Left ventricle myocardium inferior (tissue), 1 donor: Measurements from ENCODE around the gene LMF1. TPM values are rescaled to one million over a fixed set of nuclear protein-coding genes. Genes with fewer than 3 reads are reported as not detected.

Experiments used
- DNase-seq: peaks from one replicate; pipeline ENCODE4 v3.0.0-alpha.2; 2020
- H3K27ac ChIP-seq: fragments of 200-600 bp; replicated peaks from 2 replicates; pipeline ENCODE4 v1.8.0; 2021
- H3K27me3 ChIP-seq: fragments of 200-600 bp; 2 replicates; pipeline ENCODE4 v1.8.0; 2021; ENCODE audit warnings: low read depth
- H3K36me3 ChIP-seq: fragments of 200-600 bp; 2 replicates; pipeline ENCODE4 v1.8.0; 2021
- H3K4me1 ChIP-seq: fragments of 200-600 bp; 2 replicates; pipeline ENCODE4 v1.8.0; 2021
- H3K4me3 ChIP-seq: fragments of 200-600 bp; 2 replicates; pipeline ENCODE4 v1.8.0; 2021; ENCODE audit warnings: mild to moderate bottlenecking, moderate library complexity
- H3K9me3 ChIP-seq: fragments of 200-600 bp; replicated peaks from 2 replicates; pipeline ENCODE4 v1.8.0; 2021
- CTCF ChIP-seq: fragments of 200-600 bp; IDR thresholded peaks from 2 replicates; pipeline ENCODE4 v1.8.0; 2021; ENCODE audit warnings: antibody characterized with exemption, mild to moderate bottlenecking, borderline replicate concordance
- intact Hi-C: fragments of 100-400 bp; cut with micrococcal nuclease; formaldehyde crosslinking; loops from one replicate; pipeline ENCODE4 v1.11.0; 2022
- total RNA-seq: library from RNA; stranded (reverse); fragmentation: NEBNext Ultra II Directional; extraction: Animal tissue kit (Norgen Biotek cat#: 25700); gene quantifications from one replicate; pipeline ENCODE4 v1.2.1, GENCODE V29; 2021
- donor health status: DM: no; HTN: yes; CAD: no; lungs with severe emphysema.

Gene LMF1
- total RNA-seq, 1 donor from 2014 or later = 6.6 TPM

GRCh38 chr16:848510-849253 lies 122.1 kb downstream of the LMF1 start:
- Histone ChIP-seq H3K4me3 (no peak overlapping the region), H3K27me3 (peaks cover 14% of the 10 kb centered on the region), H3K4me1 (no peaks in the 10 kb centered on the region), H3K27ac (no peak overlapping the region), H3K9me3 (no peaks in the 10 kb centered on the region), H3K36me3 (no peaks in the 10 kb centered on the region)
- no peak for DNase-seq
- intact Hi-C loops = no loop called here
- TF ChIP-seq CTCF = no peak

GRCh38 chr16:847681-848445 lies 122.9 kb downstream of the LMF1 start:
- H3K9me3 ChIP-seq = no peaks in the 10 kb centered on the region
- DNase-seq = no peak
- H3K36me3 ChIP-seq = no peaks in the 10 kb centered on the region
- intact Hi-C loops = no loop called here
- peaks cover 18% of the 10 kb centered on the region for H3K27me3 ChIP-seq
- no peak for TF ChIP-seq CTCF
- H3K27ac ChIP-seq = no peak overlapping the region
- H3K4me3 ChIP-seq = no peak overlapping the region
- H3K4me1 ChIP-seq = no peaks in the 10 kb centered on the region

- no peaks in the 10 kb centered on the region for H3K9me3 ChIP-seq
- DNase-seq = no peak
Observed at GRCh38 chr16:847151-847550, 123.6 kb downstream of the LMF1 start.

GRCh38 chr16:845351-845745 lies 125.4 kb downstream of the LMF1 start:
- DNase-seq = no peak

More at GRCh38 chr16:847151-847550, 123.6 kb downstream of the LMF1 start:
- Histone ChIP-seq H3K4me3 (no peak overlapping the region), H3K27me3 (peaks cover 25% of the 10 kb centered on the region), H3K4me1 (no peaks in the 10 kb centered on the region), H3K36me3 (no peaks in the 10 kb centered on the region), H3K27ac (no peak overlapping the region)
- no peak for TF ChIP-seq CTCF
- intact Hi-C loops = no loop called here

More at GRCh38 chr16:845351-845745, 125.4 kb downstream of the LMF1 start:
- intact Hi-C loops = no loop called here
- Histone ChIP-seq H3K9me3 (no peaks in the 10 kb centered on the region), H3K36me3 (no peaks in the 10 kb centered on the region), H3K4me1 (no peaks in the 10 kb centered on the region), H3K27ac (no peak overlapping the region), H3K4me3 (no peak overlapping the region), H3K27me3 (peaks cover 43% of the 10 kb centered on the region)
- TF ChIP-seq CTCF = no peak
